Activated naive CD4-positive, alpha-beta T cell treated with anti-CD3 and anti-CD28 coated beads, Interleukin-2, amount 10 ng/mL, durations not matched to agents 7 days and 5 days (primary cell): ENCODE results near the gene STARD7.
"Not testable (repeated sequence)": the region's sequence is repeated elsewhere in the genome, so short reads cannot be mapped to it uniquely, and the experiment has no call there.

Source experiments
- CTCF ChIA-PET: fragments of 350-600 bp; sonication (Branson Sonifier 250); formaldehyde crosslinking; loops from one replicate; lab custom pipeline; 2021; ENCODE audit warnings: antibody characterized with exemption; lab: Charles Lee
- DNase-seq: peaks from one replicate; pipeline ENCODE4 v3.0.0-alpha.2; 2020
- H3K27ac Mint-ChIP-seq: one replicate; pipeline ENCODE4 v1.8.0; 2021; ENCODE audit warnings: mild to moderate bottlenecking, moderate library complexity, mixed read lengths
- H3K27me3 Mint-ChIP-seq: one replicate; pipeline ENCODE4 v1.8.0; 2021; ENCODE audit warnings: mild to moderate bottlenecking, mixed read lengths
- H3K36me3 Mint-ChIP-seq: one replicate; pipeline ENCODE4 v1.8.0; 2021; ENCODE audit warnings: mixed read lengths
- H3K4me1 Mint-ChIP-seq: one replicate; pipeline ENCODE4 v1.8.0; 2021; ENCODE audit warnings: mixed read lengths
- H3K4me3 Mint-ChIP-seq: one replicate; pipeline ENCODE4 v1.8.0; 2021; ENCODE audit warnings: mild to moderate bottlenecking, moderate library complexity, mixed read lengths
- H3K9me3 Mint-ChIP-seq: one replicate; pipeline ENCODE4 v1.8.0; 2021; ENCODE audit warnings: mixed read lengths

Gene STARD7, protein sequence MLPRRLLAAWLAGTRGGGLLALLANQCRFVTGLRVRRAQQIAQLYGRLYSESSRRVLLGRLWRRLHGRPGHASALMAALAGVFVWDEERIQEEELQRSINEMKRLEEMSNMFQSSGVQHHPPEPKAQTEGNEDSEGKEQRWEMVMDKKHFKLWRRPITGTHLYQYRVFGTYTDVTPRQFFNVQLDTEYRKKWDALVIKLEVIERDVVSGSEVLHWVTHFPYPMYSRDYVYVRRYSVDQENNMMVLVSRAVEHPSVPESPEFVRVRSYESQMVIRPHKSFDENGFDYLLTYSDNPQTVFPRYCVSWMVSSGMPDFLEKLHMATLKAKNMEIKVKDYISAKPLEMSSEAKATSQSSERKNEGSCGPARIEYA

DNA sequence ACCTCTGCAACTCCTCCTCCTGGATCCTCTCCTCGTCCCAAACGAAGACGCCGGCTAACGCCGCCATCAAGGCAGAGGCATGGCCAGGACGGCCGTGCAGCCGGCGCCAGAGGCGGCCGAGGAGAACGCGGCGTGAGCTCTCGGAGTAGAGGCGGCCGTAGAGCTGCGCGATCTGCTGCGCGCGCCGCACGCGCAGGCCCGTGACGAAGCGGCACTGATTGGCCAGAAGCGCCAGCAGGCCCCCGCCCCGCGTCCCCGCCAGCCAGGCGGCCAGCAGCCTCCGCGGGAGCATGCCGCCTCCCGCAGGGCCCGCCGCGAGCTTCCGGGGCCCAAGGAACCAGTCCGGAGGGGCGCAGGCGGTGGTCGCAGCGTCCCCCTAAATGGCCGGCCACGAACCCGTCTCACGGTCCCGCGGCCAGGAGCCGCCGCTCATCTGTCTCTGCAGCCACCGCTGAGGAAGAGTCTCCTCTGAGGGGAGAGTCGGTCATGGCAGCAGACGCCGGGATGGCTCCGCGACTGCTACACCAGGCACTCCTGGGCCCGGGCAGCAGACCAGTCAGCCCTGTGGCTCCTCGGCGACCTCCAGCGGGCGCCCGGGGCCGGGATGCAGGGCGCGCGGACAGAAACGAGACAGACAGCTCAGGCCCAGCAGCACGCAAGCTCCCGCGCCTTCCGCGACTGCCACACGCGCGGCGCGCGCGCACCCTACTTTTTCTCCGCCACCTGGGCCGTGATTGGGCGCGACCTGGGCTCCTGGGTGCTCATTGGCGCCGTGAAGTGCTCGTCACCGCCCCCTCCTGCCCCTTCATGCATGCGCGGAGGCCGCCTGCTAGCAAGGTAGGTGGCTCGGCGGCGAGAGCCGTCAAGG, at the start of gene STARD7:
Gene STARD7, minus strand, starts transcription at position 685 of the 868 bp plus-strand sequence. Its CDS starts 393 bp downstream, at position 292.
- peaks cover 23% of the 10 kb centered on the region for H3K36me3 Mint-ChIP-seq
- H3K27me3 Mint-ChIP-seq, result no peaks in the 10 kb centered on the region
- no peaks in the 10 kb centered on the region for H3K9me3 Mint-ChIP-seq
- CTCF ChIA-PET, result interaction anchor here (0.6 to 2.5 kb wide), 10 partner anchors 12 to 216 kb away, joined by 3 to 10 read pairs (median 4); partner anchors contain the start of gene ASTL
- peak; percentile 98 for DNase-seq
- peak within 1 kb of the TSS; percentile 89 for H3K4me3 Mint-ChIP-seq
- peaks cover 55% of the 10 kb centered on the region for H3K4me1 Mint-ChIP-seq
- H3K27ac Mint-ChIP-seq, result peak within 1 kb of the TSS; percentile 92

DNA sequence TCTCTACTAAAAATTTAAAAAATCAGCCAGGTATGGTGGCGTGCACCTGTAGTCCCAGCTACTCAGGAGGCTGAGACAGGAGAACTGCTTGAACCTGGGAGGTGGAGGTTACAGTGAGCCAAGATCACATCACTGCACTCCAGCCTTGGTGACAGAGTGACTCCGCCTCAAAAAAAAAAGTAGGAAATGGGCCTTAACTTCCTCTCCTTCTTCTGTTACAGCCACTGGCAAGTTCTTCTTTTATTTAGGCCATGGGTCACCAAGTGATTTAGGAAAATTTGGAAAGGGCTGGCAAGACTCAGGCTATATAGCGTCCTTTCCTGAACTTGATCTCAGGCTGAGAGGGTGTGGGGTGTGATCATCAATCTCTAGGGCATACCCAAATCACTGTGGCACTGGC, 49.1 kb upstream of the STARD7 start:
- not testable (repeated sequence) for H3K27me3 Mint-ChIP-seq, DNase-seq

DNA sequence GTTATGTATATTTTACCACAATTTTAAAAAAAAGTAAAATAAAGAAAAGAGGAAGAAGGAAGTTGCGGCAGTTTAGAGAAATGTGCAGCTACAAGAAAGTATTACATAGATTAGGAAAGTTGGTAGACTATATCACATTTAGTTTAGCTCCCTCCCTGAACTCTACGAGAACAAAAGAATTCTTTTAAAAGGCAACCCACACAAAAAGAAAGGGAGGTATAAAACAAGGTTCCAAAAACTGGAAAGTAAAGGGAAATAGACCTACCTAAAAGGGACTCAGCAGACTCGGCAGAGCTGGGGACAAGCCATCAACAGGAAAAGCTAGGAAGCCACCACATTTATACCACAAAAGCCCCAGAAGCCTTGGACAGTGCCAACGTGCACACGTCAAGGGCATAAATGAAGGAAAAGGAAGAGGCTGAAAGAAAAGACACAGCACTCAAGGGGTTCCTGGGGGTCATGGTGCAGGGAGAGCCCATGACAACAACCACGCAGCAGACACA, 48.0 kb upstream of the STARD7 start:
- DNase-seq, result no peak
- Mint-ChIP-seq H3K9me3 (no peaks in the 10 kb centered on the region), H3K36me3 (peaks cover 52% of the 10 kb centered on the region)

More for the DNA sequence above, 49.1 kb upstream of the STARD7 start:
- H3K4me3 Mint-ChIP-seq, CTCF ChIA-PET, H3K9me3 Mint-ChIP-seq, H3K27ac Mint-ChIP-seq: not testable (repeated sequence)
- Mint-ChIP-seq H3K4me1 (peaks cover 74% of the 10 kb centered on the region), H3K36me3 (peaks cover 51% of the 10 kb centered on the region)

DNA sequence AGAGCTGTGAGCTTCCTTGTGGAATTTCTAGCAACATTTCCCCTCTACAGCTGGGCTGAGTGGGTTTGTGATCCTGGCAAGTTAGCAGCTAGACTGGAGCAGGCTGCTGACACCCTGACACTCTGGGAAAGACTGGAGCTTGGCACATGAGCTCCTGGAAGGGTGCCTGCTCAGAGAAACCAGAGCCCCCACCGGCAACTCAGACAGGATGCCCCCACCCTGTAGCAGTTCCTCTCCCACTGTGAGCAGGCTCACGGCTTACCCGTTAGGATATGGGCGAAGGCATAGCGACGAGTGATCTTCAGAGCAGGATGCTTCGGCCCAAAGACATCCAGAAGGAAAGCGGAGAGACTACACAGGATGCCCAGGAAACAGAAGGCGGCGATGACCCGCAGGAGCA, 45.9 kb upstream of the STARD7 start:
- CTCF ChIA-PET, result interaction anchor here (0.9 to 1.5 kb wide), 3 partner anchors 10 to 263 kb away, joined by 3 to 5 read pairs (median 3); partner anchors contain the start of gene ANKRD36C
- H3K9me3 Mint-ChIP-seq, result no peaks in the 10 kb centered on the region
- DNase-seq, result no peak
- peaks cover 65% of the 10 kb centered on the region for H3K4me1 Mint-ChIP-seq
- no peaks in the 10 kb centered on the region for H3K27me3 Mint-ChIP-seq
- no peak overlapping the region for H3K27ac Mint-ChIP-seq
- H3K4me3 Mint-ChIP-seq, result no peak overlapping the region
- H3K36me3 Mint-ChIP-seq, result peaks cover 51% of the 10 kb centered on the region

More for the DNA sequence above, 48.0 kb upstream of the STARD7 start:
- Mint-ChIP-seq H3K4me3 (peak overlapping the region; percentile 53), H3K4me1 (peaks cover 70% of the 10 kb centered on the region), H3K27me3 (no peaks in the 10 kb centered on the region), H3K27ac (peak overlapping the region; percentile 91)
- CTCF ChIA-PET, result interaction anchor here (0.7 to 1.5 kb wide), 3 partner anchors 48 to 300 kb away, joined by 3 to 4 read pairs (median 4); partner anchors contain the start of gene STARD7

DNA sequence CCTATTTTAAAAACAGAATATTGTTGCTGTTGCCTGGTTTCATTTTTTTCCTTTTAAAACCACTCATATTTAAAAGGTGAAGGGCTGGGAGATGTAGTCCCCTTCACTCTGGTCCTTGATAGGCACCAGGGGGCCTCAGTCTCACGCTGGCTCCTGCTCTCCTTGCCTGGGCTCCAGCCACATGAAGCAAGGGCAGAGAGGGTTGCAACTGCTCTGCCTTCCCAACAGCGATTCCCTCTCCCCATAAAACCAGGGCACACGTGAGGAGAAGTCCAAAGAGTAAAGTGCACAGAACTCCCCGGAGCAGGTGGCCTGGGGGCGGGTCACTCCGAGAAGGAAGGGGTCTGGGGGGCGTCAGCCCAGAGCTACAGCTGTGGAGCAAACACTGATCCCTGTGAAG, 44.4 kb upstream of the STARD7 start:
- no peak overlapping the region for H3K4me3 Mint-ChIP-seq
- H3K27ac Mint-ChIP-seq, result no peak overlapping the region
- H3K36me3 Mint-ChIP-seq, result peaks cover 50% of the 10 kb centered on the region
- CTCF ChIA-PET, result interaction anchor here (1.4 to 1.5 kb wide), 3 partner anchors 12 to 260 kb away, joined by 3 to 5 read pairs (median 3); no protein-coding TSS in a partner anchor
- H3K27me3 Mint-ChIP-seq, result no peaks in the 10 kb centered on the region
- H3K9me3 Mint-ChIP-seq, result no peaks in the 10 kb centered on the region
- no peak for DNase-seq
- peaks cover 50% of the 10 kb centered on the region for H3K4me1 Mint-ChIP-seq

DNA sequence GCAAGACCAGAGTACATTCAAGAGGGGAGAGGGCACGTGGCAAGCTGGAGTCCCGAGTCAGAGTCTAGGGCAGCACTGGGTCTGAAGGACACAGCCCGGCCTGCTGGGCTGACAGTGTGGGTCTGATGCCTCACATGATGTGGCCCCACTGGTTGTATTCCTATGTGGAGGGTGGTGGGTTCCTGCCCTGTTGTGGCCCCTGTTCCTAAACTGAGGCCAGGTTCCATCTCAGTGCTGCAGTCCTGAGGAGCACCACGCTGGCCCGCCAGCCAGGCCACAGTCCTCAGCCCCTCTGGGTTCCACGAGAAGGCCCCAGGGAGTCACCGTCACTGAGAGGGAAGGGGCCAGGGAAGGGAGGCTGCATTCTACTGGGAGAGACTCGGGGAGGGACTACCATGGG, 43.9 kb upstream of the STARD7 start:
- no peak for DNase-seq
- CTCF ChIA-PET, result interaction anchor here (1.4 kb wide), 1 partner anchor 259 kb away, joined by 3 read pairs; no protein-coding TSS in a partner anchor
- H3K9me3 Mint-ChIP-seq, result no peaks in the 10 kb centered on the region
- H3K27ac Mint-ChIP-seq, result peak overlapping the region; percentile 68
- no peak overlapping the region for H3K4me3 Mint-ChIP-seq
- peaks cover 54% of the 10 kb centered on the region for H3K36me3 Mint-ChIP-seq
- H3K4me1 Mint-ChIP-seq, result peaks cover 50% of the 10 kb centered on the region
- H3K27me3 Mint-ChIP-seq, result no peaks in the 10 kb centered on the region

DNA sequence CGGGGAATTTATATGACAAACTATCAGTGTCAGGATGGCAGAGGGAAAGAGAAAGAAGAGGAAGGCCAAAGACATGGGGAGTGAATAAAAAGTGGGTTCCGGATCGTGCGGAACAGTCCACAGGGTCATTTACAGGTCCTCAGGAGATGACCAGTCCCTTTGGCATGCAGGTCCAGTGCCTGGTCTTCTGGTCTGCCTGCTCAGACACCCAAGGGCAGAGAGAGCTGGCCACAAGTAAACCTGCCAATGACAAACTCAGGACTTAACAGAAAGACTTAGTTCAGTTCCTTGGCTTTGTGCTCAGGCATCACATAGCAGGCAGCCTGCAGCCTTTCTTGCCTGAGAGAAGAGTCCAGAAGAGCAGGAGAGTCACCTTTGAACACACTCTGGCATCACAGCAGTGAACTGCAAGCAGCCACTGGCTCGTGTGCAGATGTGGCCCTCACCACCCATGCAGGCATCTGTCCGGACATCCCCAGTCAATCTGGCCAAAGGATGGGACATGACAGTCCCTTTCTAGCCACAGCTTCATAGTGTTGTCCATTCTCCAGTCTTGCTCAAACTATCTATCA, 43.2 kb upstream of the STARD7 start:
- Mint-ChIP-seq H3K27ac (peak overlapping the region; percentile 64), H3K36me3 (peaks cover 54% of the 10 kb centered on the region), H3K4me3 (no peak overlapping the region), H3K9me3 (no peaks in the 10 kb centered on the region), H3K27me3 (no peaks in the 10 kb centered on the region), H3K4me1 (peaks cover 49% of the 10 kb centered on the region)
- CTCF ChIA-PET, result no interaction called here
- DNase-seq, result no peak

DNA sequence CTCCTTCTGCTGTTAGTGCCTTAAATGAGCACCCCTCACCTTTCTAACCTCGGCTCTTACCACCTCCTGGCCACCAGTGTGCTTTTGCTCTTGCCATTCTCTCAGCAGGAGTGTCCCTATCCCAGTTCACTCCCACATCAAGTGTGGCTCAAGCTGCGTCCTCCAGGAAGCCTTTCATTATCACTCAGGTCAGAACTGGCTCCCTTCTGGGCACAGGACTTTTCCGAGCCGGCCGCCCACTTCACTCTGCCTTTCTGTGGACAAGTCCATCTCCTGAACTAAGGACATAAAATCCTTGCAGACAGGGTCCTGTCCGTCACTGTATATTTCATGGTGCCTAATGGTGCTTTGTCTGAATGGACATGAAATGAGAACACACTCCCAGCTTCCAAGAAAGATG, 41.6 kb upstream of the STARD7 start:
- Mint-ChIP-seq H3K4me3 (no peak overlapping the region), H3K27ac (peak overlapping the region; percentile 55), H3K4me1 (peaks cover 50% of the 10 kb centered on the region), H3K9me3 (peaks cover 5% of the 10 kb centered on the region), H3K27me3 (no peaks in the 10 kb centered on the region), H3K36me3 (peaks cover 60% of the 10 kb centered on the region)
- CTCF ChIA-PET, result no interaction called here
- DNase-seq, result no peak

DNA sequence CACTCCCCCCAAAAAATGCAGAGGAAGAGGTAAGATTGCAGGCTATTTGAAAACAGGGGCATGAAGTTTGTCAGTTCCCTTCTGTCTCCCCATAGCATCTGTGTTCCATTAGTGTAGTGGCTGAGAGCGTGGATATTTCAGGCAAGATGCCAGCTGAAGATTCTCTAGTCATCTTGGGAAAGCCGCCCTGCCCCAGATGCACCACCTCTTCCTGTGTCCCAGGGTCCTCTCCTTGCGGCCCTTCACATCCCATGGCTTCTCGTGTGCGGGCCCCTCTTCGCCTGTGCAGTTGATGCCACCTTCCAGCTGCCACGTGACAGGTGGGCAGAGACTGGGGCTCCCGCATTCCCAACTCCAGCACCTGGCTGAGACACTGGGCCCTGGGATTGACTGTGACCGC, 41.0 kb upstream of the STARD7 start:
- CTCF ChIA-PET, result no interaction called here
- Mint-ChIP-seq H3K9me3 (peaks cover 5% of the 10 kb centered on the region), H3K27me3 (no peaks in the 10 kb centered on the region), H3K4me3 (no peak overlapping the region), H3K4me1 (peaks cover 50% of the 10 kb centered on the region), H3K36me3 (peaks cover 59% of the 10 kb centered on the region), H3K27ac (no peak overlapping the region)
- DNase-seq, result no peak

DNA sequence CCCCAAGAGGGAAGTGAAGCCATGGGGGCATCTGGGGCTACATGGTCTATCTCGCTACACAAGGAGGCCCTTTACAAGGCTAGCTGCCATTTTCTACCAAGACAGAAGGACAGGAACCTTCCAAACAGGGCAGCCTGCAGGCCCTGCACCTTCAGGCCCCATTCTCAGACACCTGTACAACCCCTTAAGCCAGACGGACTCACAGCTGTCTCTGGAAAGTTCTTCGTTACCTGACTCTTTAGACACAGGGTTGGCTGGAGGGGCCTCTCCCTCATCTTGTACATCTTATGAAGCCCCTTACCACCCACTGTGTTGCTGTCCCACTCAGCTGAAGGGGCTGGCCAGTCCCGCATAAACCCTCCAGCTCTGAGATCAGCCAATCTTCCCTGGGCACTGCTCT, 40.0 kb upstream of the STARD7 start:
- Mint-ChIP-seq H3K27ac (no peak overlapping the region), H3K4me3 (no peak overlapping the region), H3K4me1 (peaks cover 53% of the 10 kb centered on the region), H3K9me3 (peaks cover 5% of the 10 kb centered on the region), H3K36me3 (peaks cover 50% of the 10 kb centered on the region), H3K27me3 (no peaks in the 10 kb centered on the region)
- DNase-seq, result no peak
- CTCF ChIA-PET, result no interaction called here

DNA sequence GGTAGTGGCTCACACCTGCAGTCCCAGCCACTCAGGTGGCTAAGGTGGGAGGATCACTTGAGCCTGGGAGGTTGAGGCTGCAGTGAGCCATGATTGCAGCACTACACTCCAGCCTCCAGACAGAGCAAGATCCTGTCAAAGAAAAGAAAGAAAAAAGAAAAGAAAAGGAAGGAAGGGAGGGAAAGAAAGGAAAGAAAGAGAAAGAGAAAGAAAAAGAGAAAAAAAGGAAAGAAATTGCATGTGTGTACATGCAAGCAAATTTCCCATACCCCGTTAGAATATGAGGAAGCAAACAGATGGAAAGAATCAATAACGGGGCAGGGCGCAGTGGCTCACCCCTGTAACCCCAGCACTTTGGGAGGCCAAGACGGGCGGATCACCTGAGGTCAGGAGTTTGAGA, 39.3 kb upstream of the STARD7 start:
- Mint-ChIP-seq H3K4me3 (no peak overlapping the region), H3K36me3 (peaks cover 44% of the 10 kb centered on the region), H3K9me3 (peaks cover 5% of the 10 kb centered on the region), H3K27me3 (no peaks in the 10 kb centered on the region), H3K4me1 (peaks cover 57% of the 10 kb centered on the region), H3K27ac (peak overlapping the region; percentile 75)
- CTCF ChIA-PET, result no interaction called here
- no peak for DNase-seq

DNA sequence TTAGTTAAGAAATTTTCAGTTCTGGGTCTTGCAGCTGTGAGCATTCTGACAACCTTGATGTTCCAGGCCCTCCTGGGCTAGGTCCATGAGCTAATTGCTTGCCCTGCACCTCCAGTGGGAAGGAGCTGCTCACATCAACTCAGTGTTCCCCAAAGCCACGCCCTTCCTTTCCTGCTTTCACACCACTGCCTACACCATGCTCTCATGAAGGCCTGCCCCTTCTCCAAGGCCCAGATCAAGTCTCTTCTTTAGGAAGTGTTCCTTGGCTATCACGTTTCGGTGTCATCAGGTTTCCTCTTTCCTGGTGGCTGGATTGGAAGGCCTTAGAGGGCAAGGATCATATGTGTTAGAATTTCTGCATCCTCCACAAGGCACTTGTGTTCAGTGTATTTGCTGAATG, 38.4 kb upstream of the STARD7 start:
- Mint-ChIP-seq H3K9me3 (peaks cover 5% of the 10 kb centered on the region), H3K27ac (peak overlapping the region; percentile 77), H3K27me3 (no peaks in the 10 kb centered on the region), H3K36me3 (peaks cover 47% of the 10 kb centered on the region), H3K4me1 (peaks cover 66% of the 10 kb centered on the region), H3K4me3 (no peak overlapping the region)
- CTCF ChIA-PET, result interaction anchor here (0.6 kb wide), 1 partner anchor 18 kb away, joined by 3 read pairs; no protein-coding TSS in a partner anchor
- no peak for DNase-seq

DNA sequence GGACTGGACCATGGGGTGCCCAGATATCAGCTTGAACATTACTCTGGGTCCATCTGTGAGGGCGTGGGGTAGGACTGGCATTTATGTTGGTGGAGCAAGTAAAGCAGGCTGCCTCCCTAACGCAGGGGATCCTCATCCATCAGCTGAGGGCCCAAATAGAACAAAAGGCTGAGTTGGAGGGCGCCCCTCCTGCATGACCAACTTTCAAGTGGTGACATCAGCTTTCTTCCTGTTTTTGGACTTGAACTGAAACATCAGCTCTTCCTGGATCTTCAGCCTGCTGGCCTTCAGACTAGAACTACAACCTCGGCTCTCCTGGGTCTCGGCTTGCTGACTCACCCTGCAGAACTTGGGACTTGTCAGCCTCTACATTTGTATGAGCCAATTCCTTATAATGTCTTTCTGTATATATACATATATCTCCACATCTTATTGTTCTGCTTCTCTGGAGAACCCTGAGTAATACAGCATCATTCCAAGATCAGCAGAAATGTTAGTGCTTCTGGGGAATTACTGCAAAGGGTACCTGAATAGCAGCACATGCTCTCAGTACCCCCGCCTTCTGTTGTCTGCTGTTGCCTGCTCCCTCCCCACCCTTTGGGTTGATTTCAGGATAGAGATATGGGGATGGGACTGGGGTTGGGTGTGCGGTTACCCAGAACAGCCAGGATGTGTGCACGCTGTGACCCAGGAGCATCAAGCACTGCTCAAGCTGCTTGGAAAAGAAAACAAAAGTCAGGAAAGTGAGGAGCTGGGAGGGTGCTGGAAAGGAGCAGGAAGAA, 37.2 kb upstream of the STARD7 start:
- no peak overlapping the region for H3K4me3 Mint-ChIP-seq
- H3K36me3 Mint-ChIP-seq, result peaks cover 40% of the 10 kb centered on the region
- H3K4me1 Mint-ChIP-seq, result peaks cover 68% of the 10 kb centered on the region
- CTCF ChIA-PET, result interaction anchor here (0.8 to 0.9 kb wide), 2 partner anchors 18 to 108 kb away, joined by 3 to 5 read pairs; no protein-coding TSS in a partner anchor
- H3K27ac Mint-ChIP-seq, result peak overlapping the region; percentile 77
- peak; percentile 32 for DNase-seq
- H3K27me3 Mint-ChIP-seq, result no peaks in the 10 kb centered on the region
- H3K9me3 Mint-ChIP-seq, result peaks cover 5% of the 10 kb centered on the region
